Sigmoid colon (tissue), 7 donors: ENCODE data around the gene SP2. TPM values are rescaled to one million over a fixed set of nuclear protein-coding genes. Genes with fewer than 3 reads are reported as not detected.

Experiments
- DNase-seq: peaks from one replicate; pipeline ENCODE4 v3.0.0-alpha.2; 2019
- H3K27ac ChIP-seq, 4 donors: fragments of 200-600 bp; sonication (generic); one replicate each; pipeline ENCODE4 v1.5.1; 2016 to 2019; ENCODE audit warnings: mild to moderate bottlenecking in 1 of 4
- H3K27me3 ChIP-seq, 3 donors: fragments of 200-600 bp; sonication (generic); one replicate each; pipeline ENCODE4 v1.5.1; 2019; ENCODE audit warnings: mild to moderate bottlenecking in 1 of 3
- H3K36me3 ChIP-seq, 4 donors: fragments of 200-600 bp; sonication (generic); one replicate each; pipeline ENCODE4 v1.5.1; 2016 to 2019
- H3K4me1 ChIP-seq, 4 donors: fragments of 200-600 bp; sonication (generic); one replicate each; pipeline ENCODE4 v1.5.1; 2017 to 2019
- H3K4me3 ChIP-seq, 4 donors: fragments of 200-600 bp; sonication (generic); one replicate each; pipeline ENCODE4 v1.5.1; 2017 to 2019; ENCODE audit warnings: mild to moderate bottlenecking in 2 of 4, moderate library complexity in 1 of 4
- H3K9me3 ChIP-seq, 4 donors: fragments of 200-600 bp in 3 of 4; sonication (generic) in 3 of 4; one replicate each; pipeline versions ENCODE4 v1.5.1 to v1.6.1; 2013 to 2019
- CTCF ChIP-seq, 4 experiments: fragments of 450-650 bp in 3 of 4; fragments of 200-600 bp in 1 of 4; IDR thresholded peaks; one replicate each; pipeline ENCODE4 v1.5.1; 2016 to 2019; ENCODE audit warnings: antibody characterized with exemption in 4 of 4, mild to moderate bottlenecking in 3 of 4, moderate library complexity in 2 of 4
- EP300 ChIP-seq, 4 donors: sonication (generic); formaldehyde crosslinking; IDR thresholded peaks; one replicate each; pipeline ENCODE4 v1.6.1; 2017; ENCODE audit warnings: antibody characterized with exemption in 4 of 4
- POLR2A ChIP-seq, 2 donors: fragments of 450-650 bp; IDR thresholded peaks; one replicate each; pipeline ENCODE4 v1.6.1; 2016; ENCODE audit warnings: antibody characterized with exemption in 2 of 2, mild to moderate bottlenecking in 2 of 2, moderate library complexity in 2 of 2
- POLR2AphosphoS5 ChIP-seq, 4 donors: sonication (generic); formaldehyde crosslinking; IDR thresholded peaks; one replicate each; pipeline ENCODE4 v1.6.1; 2017; ENCODE audit warnings: antibody characterized with exemption in 4 of 4
- whole genome bisulfite sequencing, 2 donors: extraction: QIAGEN DNeasy Blood & Tissue Kit; methylation state at CpG; one replicate each; pipeline ENCODE4 v1.1.7; 2013; 5-methylcytosine and 5-hydroxymethylcytosine counted together
- intact Hi-C: fragments of 100-400 bp; cut with DNase I; formaldehyde crosslinking; loops from one replicate; pipeline ENCODE4 v1.15.1; 2023
- polyA plus RNA-seq, 3 donors: library from polyadenylated mRNA; stranded (reverse); fragments of 200-250 nt; gene quantifications; one replicate each; pipeline ENCODE4 v1.2.3, GENCODE V29; 2013
- total RNA-seq, 4 donors: library from RNA; depleted of rRNA; stranded (reverse); fragments of >200 nt; gene quantifications; one replicate each; pipeline ENCODE4 v1.1.0, GENCODE V29; 2016
- donor health status: healthy with polysubstance abuse.
- donor health status: Bipolar disorder and iron deficiency.
- donor health status: healthy.

SP2 gene
- total and polyA plus RNA-seq, 7 donors = 3.0 to 19.2 (median 8.3) TPM

- Histone ChIP-seq H3K27ac (peak overlapping the region; percentile 98 to 99 (median 98)), H3K27me3 (no peaks in the 10 kb centered on the region), H3K4me1 (peaks cover 0 to 33% (median 25%) of the 10 kb centered on the region in 4 donors), H3K4me3 (peak overlapping the region in 2 of 4 donors; percentile 76 to 88), H3K9me3 (no peaks in the 10 kb centered on the region), H3K36me3 (no peaks in the 10 kb centered on the region)
- intact Hi-C loops = loop anchor here (2.0 to 5.0 kb wide), 2 partner anchors 43 to 125 kb away; partner anchors contain the start of gene PNPO
- no peak for DNase-seq
- TF ChIP-seq EP300 (IDR thresholded peaks at IDR 0.05) (no peak), POLR2A (IDR thresholded peaks at IDR 0.05) (no peak), CTCF (IDR thresholded peaks at IDR 0.05) (no peak), POLR2AphosphoS5 (IDR thresholded peaks at IDR 0.05) (no peak)
- 73 to 80% methylated on average over 5 of the region's 5 CpGs for WGBS, 2 donors
Observed at GRCh38 chr17:47897561-47897960, 1.5 kb downstream of the SP2 start.

GRCh38 chr17:47898241-47898640 is 2.2 kb downstream of the SP2 start:
- peaks cover 0 to 33% (median 26%) of the 10 kb centered on the region in 4 donors for H3K4me1 ChIP-seq
- no peaks in the 10 kb centered on the region for H3K36me3 ChIP-seq
- H3K27ac ChIP-seq = peak overlapping the region in 3 of 4 donors; percentile 98 to 99 (median 98)
- intact Hi-C loops = loop anchor here (5.0 kb wide), 1 partner anchor 124 kb away; no protein-coding TSS in a partner anchor
- TF ChIP-seq POLR2A (IDR thresholded peaks at IDR 0.05) (no peak), CTCF (IDR thresholded peaks at IDR 0.05) (no peak), POLR2AphosphoS5 (IDR thresholded peaks at IDR 0.05) (no peak), EP300 (IDR thresholded peaks at IDR 0.05) (no peak)
- no peak overlapping the region for H3K4me3 ChIP-seq
- no peaks in the 10 kb centered on the region for H3K27me3 ChIP-seq
- DNase-seq = no peak
- no peaks in the 10 kb centered on the region for H3K9me3 ChIP-seq

GRCh38 chr17:47899643-47900042 is 3.6 kb downstream of the SP2 start:
- TF ChIP-seq CTCF (IDR thresholded peaks at IDR 0.05) (no peak), POLR2AphosphoS5 (IDR thresholded peaks at IDR 0.05) (no peak), POLR2A (IDR thresholded peaks at IDR 0.05) (no peak), EP300 (IDR thresholded peaks at IDR 0.05) (no peak)
- H3K27ac ChIP-seq = peak overlapping the region in 2 of 4 donors; percentile 16 to 98
- no peaks in the 10 kb centered on the region for H3K36me3 ChIP-seq
- H3K4me3 ChIP-seq = no peak overlapping the region
- 89 to 95% methylated on average over 5 of the region's 5 CpGs for WGBS, 2 donors
- intact Hi-C loops = loop anchor here (5.0 kb wide), 1 partner anchor 123 kb away; no protein-coding TSS in a partner anchor
- H3K27me3 ChIP-seq = no peaks in the 10 kb centered on the region
- DNase-seq = no peak
- H3K4me1 ChIP-seq = peaks cover 0 to 39% (median 32%) of the 10 kb centered on the region in 4 donors
- H3K9me3 ChIP-seq = no peaks in the 10 kb centered on the region

- Histone ChIP-seq H3K27me3 (no peaks in the 10 kb centered on the region), H3K9me3 (no peaks in the 10 kb centered on the region), H3K4me3 (no peak overlapping the region), H3K4me1 (peaks cover 0 to 53% (median 45%) of the 10 kb centered on the region in 4 donors), H3K27ac (no peak overlapping the region), H3K36me3 (no peaks in the 10 kb centered on the region)
- intact Hi-C loops = no loop called here
- TF ChIP-seq POLR2AphosphoS5 (IDR thresholded peaks at IDR 0.05) (no peak), CTCF (IDR thresholded peaks at IDR 0.05) (no peak), POLR2A (IDR thresholded peaks at IDR 0.05) (no peak), EP300 (IDR thresholded peaks at IDR 0.05) (no peak)
- 86 to 93% methylated on average over 7 of the region's 7 CpGs for WGBS, 2 donors
- no peak for DNase-seq
Observed at GRCh38 chr17:47901423-47901822, 5.4 kb downstream of the SP2 start.
